ENCODE results near the gene ACTA1.

DNA sequence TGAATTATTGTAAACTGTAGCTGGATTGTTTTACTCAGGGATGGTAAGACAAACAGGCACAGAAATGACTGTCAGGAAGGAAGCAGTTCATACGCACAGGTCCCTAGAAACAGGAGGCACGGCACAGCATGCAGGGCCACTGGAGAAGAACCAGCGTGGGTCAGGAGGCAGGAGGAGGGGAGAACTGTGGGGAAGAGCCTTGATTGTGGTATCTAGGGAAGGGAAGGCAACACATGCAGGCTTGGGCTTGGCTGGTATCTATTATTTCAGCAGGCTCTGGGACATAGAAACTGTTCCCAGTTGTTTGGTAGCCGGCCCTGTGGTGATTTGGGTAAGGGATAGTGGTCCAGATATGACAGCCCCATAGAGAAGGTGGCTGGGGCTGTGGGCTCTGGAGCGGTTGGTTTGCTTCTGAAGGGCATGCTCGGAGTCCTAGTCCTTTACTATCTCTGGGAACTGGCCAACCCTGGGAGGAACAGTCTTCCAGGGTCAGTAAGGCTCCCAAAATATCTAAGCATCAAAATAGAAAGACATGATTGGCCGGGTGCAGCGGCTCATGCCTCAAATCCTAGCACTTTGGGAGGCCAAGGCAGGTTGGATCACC is 47.9 kb downstream of the ACTA1 start:
- TF ChIP-seq EZH2 (IDR thresholded peaks at IDR 0.05; ENCODE audit: borderline replicate concordance, low read depth, low read length, poor library complexity, severe bottlenecking): no peak
- TF ChIP-seq CTCF (conservative IDR thresholded peaks at IDR 0.05; ENCODE audit: low read depth, low read length): no peak

All from A673 (cell line).